Hepatocyte (in vitro differentiated cells): ENCODE measurements around the gene TAOK3. TPM values are rescaled to one million over a fixed set of nuclear protein-coding genes. Genes with fewer than 3 reads are reported as not detected.

Experiments
- DNase-seq: peaks from one replicate; pipeline ENCODE4 v3.0.0-alpha.2; 2016; ENCODE audit warnings: low spot score
- H2AFZ ChIP-seq: fragments of 200-600 bp; sonication (generic); 2 replicates; pipeline ENCODE4 v1.6.0; 2016; ENCODE audit warnings: antibody characterized with exemption, mild to moderate bottlenecking
- H3K27ac ChIP-seq: fragments of 200-600 bp; sonication (generic); 2 replicates; pipeline ENCODE4 v1.5.1; 2016; ENCODE audit warnings: mild to moderate bottlenecking
- H3K27me3 ChIP-seq: fragments of 200-600 bp; sonication (generic); 2 replicates; pipeline ENCODE4 v1.6.1; 2016
- H3K36me3 ChIP-seq: fragments of 200-600 bp; sonication (generic); replicated peaks from 2 replicates; pipeline ENCODE4 v1.5.1; 2016; ENCODE audit warnings: low read depth; ENCODE audit not compliant: insufficient read depth
- H3K4me1 ChIP-seq: fragments of 200-600 bp; sonication (generic); 2 replicates; pipeline ENCODE4 v1.5.1; 2016; ENCODE audit warnings: mild to moderate bottlenecking, moderate library complexity; ENCODE audit not compliant: insufficient read depth
- H3K4me2 ChIP-seq: fragments of 200-600 bp; sonication (generic); 2 replicates; pipeline ENCODE4 v1.6.0; 2016
- H3K4me3 ChIP-seq: fragments of 200-600 bp; sonication (generic); 2 replicates; pipeline ENCODE4 v1.5.1; 2016; ENCODE audit warnings: mild to moderate bottlenecking
- H3K79me2 ChIP-seq: fragments of 200-600 bp; sonication (generic); 2 replicates; pipeline ENCODE4 v1.6.0; 2017; ENCODE audit warnings: mild to moderate bottlenecking
- H3K9me2 ChIP-seq: fragments of 200-600 bp; sonication (generic); replicated peaks from 2 replicates; pipeline ENCODE4 v1.6.0; 2017; ENCODE audit warnings: mild to moderate bottlenecking; ENCODE audit not compliant: insufficient read depth
- H3K9me3 ChIP-seq: fragments of 200-600 bp; sonication (generic); 2 replicates; pipeline ENCODE4 v1.5.1; 2016; ENCODE audit warnings: low read depth, mild to moderate bottlenecking
- H4K20me1 ChIP-seq: fragments of 200-600 bp; sonication (generic); 2 replicates; pipeline ENCODE4 v1.6.0; 2016; ENCODE audit warnings: mild to moderate bottlenecking; ENCODE audit not compliant: insufficient read depth, poor library complexity, severe bottlenecking
- EZH2 ChIP-seq: fragments of 200-600 bp; sonication (generic); IDR thresholded peaks from 2 replicates; pipeline ENCODE4 v1.6.1; 2016; ENCODE audit warnings: antibody characterized with exemption, mild to moderate bottlenecking, borderline replicate concordance
- EZH2phosphoT487 ChIP-seq: fragments of 200-600 bp; sonication (generic); IDR thresholded peaks from one replicate; pipeline ENCODE4 v1.6.1; 2018; ENCODE audit warnings: antibody characterized with exemption, mild to moderate bottlenecking, low read depth, moderate library complexity; ENCODE audit not compliant: unreplicated experiment, severe bottlenecking
- WGBS: methylation state at CpG from one replicate; pipeline ENCODE4 v1.1.6; 2016; ENCODE audit warnings: low lambda C conversion rate; ENCODE audit errors: missing lambda C conversion rate; 5-methylcytosine and 5-hydroxymethylcytosine counted together
- polyA plus RNA-seq: library from polyadenylated mRNA; unstranded; fragments of >200 nt; fragmentation: Nextera tagmentation; extraction: Ambion mirVana; gene quantifications from 2 replicates; pipeline ENCODE4 v1.2.1, GENCODE V29; 2016
- total RNA-seq: library from RNA; depleted of rRNA; stranded (reverse); fragments of >200 nt; gene quantifications from 2 replicates; pipeline ENCODE4 v1.2.3, GENCODE V29; 2014
- TF ChIP-seq, protein P1 (sequence below): fragments of 200-600 bp; sonication (generic); IDR thresholded peaks from 2 replicates; pipeline ENCODE4 v1.5.1; 2016; ENCODE audit warnings: antibody characterized with exemption, mild to moderate bottlenecking; ENCODE audit not compliant: poor library complexity

The TAOK3 gene
- total and polyA plus RNA-seq, 2 experiments from 2014 or later = 19.1 to 28.7 TPM

DNA sequence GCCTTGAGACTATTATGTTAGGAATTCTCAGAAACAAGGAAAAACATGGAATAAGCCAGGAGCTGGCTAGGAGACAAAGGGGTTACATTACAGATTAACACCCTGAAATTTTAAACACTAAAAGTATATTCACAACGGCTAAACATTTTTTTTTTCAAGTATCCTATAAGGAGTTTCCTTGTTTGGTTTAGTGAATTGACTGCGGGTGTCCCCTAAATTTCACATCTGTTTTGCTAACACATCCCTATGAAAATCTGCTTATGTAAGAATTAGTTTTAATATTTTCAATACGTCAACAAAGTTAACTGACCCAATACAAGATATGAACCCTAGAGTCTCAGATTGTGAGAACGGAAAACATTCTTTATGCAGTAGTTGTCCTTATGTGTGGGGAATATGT lies 19.0 kb downstream of the TAOK3 start:
- Histone ChIP-seq H3K79me2 (peaks cover 27% of the 10 kb centered on the region), H2AFZ (no peak overlapping the region)

DNA sequence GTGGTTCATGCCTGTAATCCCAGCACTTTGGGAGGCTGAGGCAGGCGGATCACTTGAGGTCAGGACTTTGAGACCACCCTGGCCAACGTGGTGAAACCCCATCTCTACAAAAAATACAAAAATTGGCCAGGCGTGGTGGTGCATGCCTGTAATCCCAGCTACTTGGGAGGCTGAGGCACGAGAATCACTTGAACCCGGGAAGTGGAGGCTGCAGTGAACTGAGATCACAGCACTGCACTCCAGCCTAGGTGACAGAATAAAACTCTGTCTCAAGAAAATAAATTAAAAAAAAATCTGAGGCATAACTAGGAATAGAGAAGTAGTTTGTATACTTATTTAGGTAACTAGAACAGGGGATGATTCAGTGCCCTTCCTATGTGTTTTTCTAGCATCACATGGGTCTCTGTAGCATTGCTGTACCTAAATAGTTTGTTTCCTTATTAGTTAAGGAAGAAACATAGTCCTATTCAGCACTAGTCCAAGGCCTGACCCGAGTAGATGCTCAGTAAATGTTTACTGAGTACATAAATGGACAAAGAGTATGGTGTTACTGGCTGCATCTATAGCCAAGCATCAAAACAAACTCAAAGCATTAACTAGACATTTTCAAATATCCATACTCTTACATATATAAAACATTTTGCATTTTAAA lies 21.7 kb downstream of the TAOK3 start:
- Histone ChIP-seq H3K27ac (no peak overlapping the region), H3K9me2 (no peaks in the 10 kb centered on the region), H3K9me3 (no peaks in the 10 kb centered on the region), H2AFZ (no peak overlapping the region), H3K4me2 (no peak overlapping the region), H3K36me3 (no peaks in the 10 kb centered on the region), H3K79me2 (peaks cover 27% of the 10 kb centered on the region), H3K4me1 (no peaks in the 10 kb centered on the region), H4K20me1 (no peaks in the 10 kb centered on the region), H3K27me3 (no peaks in the 10 kb centered on the region), H3K4me3 (no peak overlapping the region)
- TF ChIP-seq EZH2 (no peak), EZH2phosphoT487 (no peak)
- TF ChIP-seq, protein P1, sequence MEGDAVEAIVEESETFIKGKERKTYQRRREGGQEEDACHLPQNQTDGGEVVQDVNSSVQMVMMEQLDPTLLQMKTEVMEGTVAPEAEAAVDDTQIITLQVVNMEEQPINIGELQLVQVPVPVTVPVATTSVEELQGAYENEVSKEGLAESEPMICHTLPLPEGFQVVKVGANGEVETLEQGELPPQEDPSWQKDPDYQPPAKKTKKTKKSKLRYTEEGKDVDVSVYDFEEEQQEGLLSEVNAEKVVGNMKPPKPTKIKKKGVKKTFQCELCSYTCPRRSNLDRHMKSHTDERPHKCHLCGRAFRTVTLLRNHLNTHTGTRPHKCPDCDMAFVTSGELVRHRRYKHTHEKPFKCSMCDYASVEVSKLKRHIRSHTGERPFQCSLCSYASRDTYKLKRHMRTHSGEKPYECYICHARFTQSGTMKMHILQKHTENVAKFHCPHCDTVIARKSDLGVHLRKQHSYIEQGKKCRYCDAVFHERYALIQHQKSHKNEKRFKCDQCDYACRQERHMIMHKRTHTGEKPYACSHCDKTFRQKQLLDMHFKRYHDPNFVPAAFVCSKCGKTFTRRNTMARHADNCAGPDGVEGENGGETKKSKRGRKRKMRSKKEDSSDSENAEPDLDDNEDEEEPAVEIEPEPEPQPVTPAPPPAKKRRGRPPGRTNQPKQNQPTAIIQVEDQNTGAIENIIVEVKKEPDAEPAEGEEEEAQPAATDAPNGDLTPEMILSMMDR = no peak
- DNase-seq = no peak
- WGBS = 82% methylated on average over 5 of the region's 6 CpGs

More for the DNA sequence above, 19.0 kb downstream of the TAOK3 start:
- TF ChIP-seq, protein P1 = no peak
- Histone ChIP-seq H3K4me1 (peaks cover 8% of the 10 kb centered on the region), H3K9me3 (no peaks in the 10 kb centered on the region), H3K27ac (no peak overlapping the region), H3K4me3 (no peak overlapping the region), H3K27me3 (no peaks in the 10 kb centered on the region), H4K20me1 (no peaks in the 10 kb centered on the region), H3K9me2 (no peaks in the 10 kb centered on the region), H3K36me3 (no peaks in the 10 kb centered on the region), H3K4me2 (no peak overlapping the region)
- DNase-seq = no peak
- 91% methylated on average over 4 of the region's 4 CpGs for WGBS

DNA sequence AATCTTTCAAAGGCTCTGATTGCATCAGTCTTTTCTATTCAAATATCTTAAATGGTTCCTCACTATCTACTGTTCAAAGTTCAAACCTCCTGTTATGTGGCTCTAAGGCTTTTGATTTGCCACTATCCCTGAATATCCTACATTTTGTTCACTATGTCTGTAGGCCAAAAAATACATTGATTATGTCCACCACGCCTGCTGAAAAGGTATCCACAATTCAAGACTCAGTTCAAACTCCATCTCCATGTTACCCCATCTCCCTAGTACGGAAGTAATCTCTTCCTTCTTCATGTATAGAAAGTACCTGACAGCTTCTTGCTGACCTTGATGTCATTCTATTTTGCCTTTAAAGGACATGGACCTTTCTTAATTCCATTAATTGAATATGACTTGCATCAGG lies 24.8 kb downstream of the TAOK3 start:
- Histone ChIP-seq H3K27me3 (no peaks in the 10 kb centered on the region), H3K4me2 (peak overlapping the region; percentile 34), H3K4me3 (no peak overlapping the region), H3K4me1 (no peaks in the 10 kb centered on the region), H3K9me2 (no peaks in the 10 kb centered on the region), H3K36me3 (no peaks in the 10 kb centered on the region), H3K27ac (peak overlapping the region; percentile 33), H4K20me1 (no peaks in the 10 kb centered on the region), H2AFZ (no peak overlapping the region), H3K9me3 (no peaks in the 10 kb centered on the region), H3K79me2 (peaks cover 20% of the 10 kb centered on the region)
- no peak for TF ChIP-seq EZH2phosphoT487
- no peak for TF ChIP-seq EZH2
- TF ChIP-seq, protein P1 = no peak
- 90% methylated on average over 2 of the region's 2 CpGs for WGBS
- DNase-seq = no peak

DNA sequence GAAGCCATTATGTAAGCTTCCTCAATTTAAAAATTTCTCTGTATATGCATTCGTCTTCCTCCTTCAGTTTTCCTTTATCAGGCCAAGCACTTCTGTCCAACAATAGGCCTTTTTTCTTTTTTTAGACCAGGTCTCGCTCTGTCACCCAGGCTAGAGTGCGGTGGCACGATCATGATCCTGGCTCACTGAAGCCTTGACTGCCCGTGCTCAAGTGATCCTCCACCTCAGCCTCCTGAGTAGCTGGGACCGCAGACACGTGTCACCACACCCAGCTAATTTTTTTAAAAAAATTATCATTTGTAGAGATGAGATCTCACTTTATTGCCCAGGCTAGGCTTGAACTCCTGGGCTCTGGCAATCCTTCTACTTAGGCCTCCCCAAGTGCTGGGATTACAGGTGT lies 25.8 kb downstream of the TAOK3 start:
- no peak for DNase-seq
- H4K20me1 ChIP-seq = no peaks in the 10 kb centered on the region
- no peaks in the 10 kb centered on the region for H3K9me2 ChIP-seq
- H3K36me3 ChIP-seq = no peaks in the 10 kb centered on the region
- peaks cover 16% of the 10 kb centered on the region for H3K79me2 ChIP-seq
- no peaks in the 10 kb centered on the region for H3K4me1 ChIP-seq
- H3K9me3 ChIP-seq = no peaks in the 10 kb centered on the region
- H2AFZ ChIP-seq = no peak overlapping the region
- TF ChIP-seq, protein P1 = no peak
- no peak for TF ChIP-seq EZH2
- TF ChIP-seq EZH2phosphoT487 = no peak
- WGBS = 91% methylated on average over 7 of the region's 7 CpGs
- H3K27me3 ChIP-seq = no peaks in the 10 kb centered on the region
- no peak overlapping the region for H3K27ac ChIP-seq
- no peak overlapping the region for H3K4me2 ChIP-seq
- H3K4me3 ChIP-seq = no peak overlapping the region
